ENCODE measurements around the gene FANCG. TPM values are rescaled to one million over a fixed set of nuclear protein-coding genes. Genes with fewer than 3 reads are reported as not detected.
A peak's percentile ranks its signal among the peaks of the same experiment; 100 is the strongest.

Gene FANCG
- total and polyA plus RNA-seq, 10 donors, result 15.8 to 37.5 (median 24.2) TPM

DNA sequence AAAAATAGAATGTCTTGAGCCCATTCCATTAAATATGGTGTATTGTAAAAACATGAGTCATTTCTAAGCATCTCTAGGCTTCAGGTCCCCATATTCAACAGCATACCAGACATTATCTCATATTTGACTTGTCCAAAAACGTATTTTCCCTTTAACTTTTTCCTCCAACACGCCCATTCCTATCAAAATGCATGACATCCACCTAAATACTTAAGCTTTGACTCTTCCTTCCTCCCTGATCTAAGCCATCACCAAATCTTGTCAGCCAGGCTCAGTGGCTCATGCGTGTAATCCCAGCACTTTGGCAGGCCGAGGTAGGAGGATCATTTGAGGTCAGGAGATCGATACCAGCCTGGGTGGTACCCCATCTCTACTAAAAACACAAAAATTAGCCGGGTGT, 31.2 kb downstream of the FANCG start:
- Histone ChIP-seq H3K27ac (no peak overlapping the region), H3K4me3 (no peak overlapping the region), H3K9me3 (no peaks in the 10 kb centered on the region), H3K27me3 (replicated peaks in 1 of 7) (no peaks in the 10 kb centered on the region), H3K36me3 (peaks cover 0 to 91% (median 50%) of the 10 kb centered on the region in 6 donors), H3K4me1 (no peaks in the 10 kb centered on the region)
- intact Hi-C loops (cut with DNase I; ENCODE audit: low total_unique reads), result no loop called here
- no peak for DNase-seq
- TF ChIP-seq POLR2AphosphoS5 (IDR thresholded peaks at IDR 0.05) (peak in 1 of 3 donors; percentile 5), POLR2A (IDR thresholded peaks at IDR 0.05) (no peak)
- WGBS, 5 donors, result 94 to 97% (median 96%) methylated on average over 6 of the region's 6 CpGs

GRCh38 chr9:35044071-35044470, 35.7 kb downstream of the FANCG start:
- Histone ChIP-seq H3K4me1 (no peaks in the 10 kb centered on the region), H3K4me3 (no peak overlapping the region), H3K36me3 (peaks cover 0 to 64% (median 25%) of the 10 kb centered on the region in 6 donors), H3K9me3 (no peaks in the 10 kb centered on the region), H3K27ac (no peak overlapping the region), H3K27me3 (replicated peaks in 1 of 7) (no peaks in the 10 kb centered on the region)
- DNase-seq, result no peak
- 92 to 96% (median 92%) methylated on average over 3 of the region's 3 CpGs for WGBS, 5 donors
- no peak for TF ChIP-seq POLR2A (IDR thresholded peaks at IDR 0.05)
- no peak for TF ChIP-seq POLR2AphosphoS5 (IDR thresholded peaks at IDR 0.05)
- no peak for TF ChIP-seq CTCF (IDR thresholded peaks at IDR 0.05 in 8 of 11, conservative IDR thresholded peaks at IDR 0.05 in 3 of 11)
- intact Hi-C loops (cut with DNase I; ENCODE audit: low total_unique reads), result no loop called here

GRCh38 chr9:35042891-35043545, 36.7 kb downstream of the FANCG start:
- 89 to 96% (median 92%) methylated on average over 6 of the region's 6 CpGs for WGBS, 5 donors
- no peak overlapping the region for H3K27ac ChIP-seq
- H3K9me3 ChIP-seq, result no peaks in the 10 kb centered on the region
- intact Hi-C loops (cut with DNase I; ENCODE audit: low total_unique reads), result no loop called here
- TF ChIP-seq CTCF (IDR thresholded peaks at IDR 0.05 in 8 of 11, conservative IDR thresholded peaks at IDR 0.05 in 3 of 11) (no peak), POLR2A (IDR thresholded peaks at IDR 0.05) (no peak), POLR2AphosphoS5 (IDR thresholded peaks at IDR 0.05) (no peak)
- H3K27me3 ChIP-seq (replicated peaks in 1 of 7), result no peaks in the 10 kb centered on the region
- no peak overlapping the region for H3K4me3 ChIP-seq
- no peaks in the 10 kb centered on the region for H3K4me1 ChIP-seq
- no peak for DNase-seq
- peaks cover 0 to 62% (median 22%) of the 10 kb centered on the region in 6 donors for H3K36me3 ChIP-seq

- intact Hi-C loops (cut with DNase I; ENCODE audit: low total_unique reads), result no loop called here
- H3K4me1 ChIP-seq, result no peaks in the 10 kb centered on the region
- no peaks in the 10 kb centered on the region for H3K9me3 ChIP-seq
- DNase-seq, result no peak
- peaks cover 0 to 59% (median 16%) of the 10 kb centered on the region in 6 donors for H3K36me3 ChIP-seq
- WGBS, 5 donors, result 62 to 78% (median 72%) methylated on average over 2 to 3 of the region's 3 CpGs
- no peak overlapping the region for H3K4me3 ChIP-seq
- TF ChIP-seq CTCF (IDR thresholded peaks at IDR 0.05 in 8 of 11, conservative IDR thresholded peaks at IDR 0.05 in 3 of 11) (no peak), POLR2AphosphoS5 (IDR thresholded peaks at IDR 0.05) (peak in 1 of 3 donors; percentile 19)
- no peak overlapping the region for H3K27ac ChIP-seq
- H3K27me3 ChIP-seq (replicated peaks in 1 of 7), result no peaks in the 10 kb centered on the region
Observed at GRCh38 chr9:35042081-35042604, 37.6 kb downstream of the FANCG start.
